HAP-1 (cell line): ENCODE results near the gene MED27.

ENCODE experiments used
- DNase-seq, 2 experiments: peaks; one replicate each; pipeline ENCODE4 v3.0.0-alpha.2; 2016 to 2020; ENCODE audit warnings: low spot score in 2 of 2
- H3K27me3 ChIP-seq: fragments of 250-450 bp; sonication (Bioruptor Pico); 2 replicates; pipeline ENCODE4 v1.5.1; 2020; ENCODE audit warnings: low read depth, mild to moderate bottlenecking, moderate library complexity
- H3K36me3 ChIP-seq: fragments of 250-450 bp; sonication (Bioruptor Pico); replicated peaks from 2 replicates; pipeline ENCODE4 v1.5.1; 2020; ENCODE audit warnings: mild to moderate bottlenecking
- H3K4me1 ChIP-seq: fragments of 250-450 bp; sonication (Bioruptor Pico); 2 replicates; pipeline ENCODE4 v1.5.1; 2020; ENCODE audit warnings: mild to moderate bottlenecking
- H3K4me3 ChIP-seq: fragments of 250-450 bp; sonication (Bioruptor Pico); 2 replicates; pipeline ENCODE4 v1.5.1; 2020; ENCODE audit warnings: mild to moderate bottlenecking, moderate library complexity
- H3K9me3 ChIP-seq: fragments of 250-450 bp; sonication (Bioruptor Pico); 2 replicates; pipeline ENCODE4 v1.5.1; 2020; ENCODE audit warnings: mild to moderate bottlenecking, moderate library complexity
- in situ Hi-C: fragments of 300-500 bp; cut with MboI; formaldehyde crosslinking; loops from 3 replicates; pipeline ENCODE4 v1.14.3; 2020; ENCODE audit warnings: low sequenced_read_pairs, inconsistent platforms, mixed read lengths

MED27 gene

GRCh38 chr9:131963072-131964030, 116.3 kb downstream of the MED27 start:
- DNase-seq: no peak
- H3K9me3 ChIP-seq: no peaks in the 10 kb centered on the region
- H3K27me3 ChIP-seq: no peaks in the 10 kb centered on the region
- H3K4me3 ChIP-seq: no peak overlapping the region
- in situ Hi-C loops: no loop called here
- no peaks in the 10 kb centered on the region for H3K36me3 ChIP-seq
- peaks cover 19% of the 10 kb centered on the region for H3K4me1 ChIP-seq

GRCh38 chr9:131961496-131961880, 118.2 kb downstream of the MED27 start:
- no peak overlapping the region for H3K4me3 ChIP-seq
- in situ Hi-C loops: no loop called here
- no peak for DNase-seq

GRCh38 chr9:131960851-131961495, 118.7 kb downstream of the MED27 start:
- no peaks in the 10 kb centered on the region for H3K27me3 ChIP-seq
- peaks cover 19% of the 10 kb centered on the region for H3K4me1 ChIP-seq
- no peaks in the 10 kb centered on the region for H3K9me3 ChIP-seq
- in situ Hi-C loops: no loop called here
- peak in 1 of 2 experiments; percentile 59 for DNase-seq
- H3K36me3 ChIP-seq: 0 out of 2 replicates have a peak, but pooled peaks cover under 1% of the 10 kb centered on the region
- H3K4me3 ChIP-seq: no peak overlapping the region

More at GRCh38 chr9:131961496-131961880, 118.2 kb downstream of the MED27 start:
- Histone ChIP-seq H3K36me3 (no peaks in the 10 kb centered on the region), H3K27me3 (no peaks in the 10 kb centered on the region), H3K9me3 (no peaks in the 10 kb centered on the region), H3K4me1 (peaks cover 19% of the 10 kb centered on the region)

GRCh38 chr9:131960311-131960710, 119.4 kb downstream of the MED27 start:
- in situ Hi-C loops: no loop called here
- no peak for DNase-seq
- Histone ChIP-seq H3K4me3 (no peak overlapping the region), H3K36me3 (0 out of 2 replicates have a peak, but pooled peaks cover 3% of the 10 kb centered on the region), H3K4me1 (peaks cover 19% of the 10 kb centered on the region), H3K9me3 (no peaks in the 10 kb centered on the region), H3K27me3 (no peaks in the 10 kb centered on the region)

GRCh38 chr9:131959887-131960286, 119.8 kb downstream of the MED27 start:
- Histone ChIP-seq H3K27me3 (no peaks in the 10 kb centered on the region), H3K36me3 (0 out of 2 replicates have a peak, but pooled peaks cover 3% of the 10 kb centered on the region), H3K4me1 (peaks cover 19% of the 10 kb centered on the region), H3K4me3 (no peak overlapping the region), H3K9me3 (no peaks in the 10 kb centered on the region)
- in situ Hi-C loops: no loop called here
- no peak for DNase-seq

- Histone ChIP-seq H3K27me3 (no peaks in the 10 kb centered on the region), H3K36me3 (0 out of 2 replicates have a peak, but pooled peaks cover 3% of the 10 kb centered on the region), H3K4me1 (peaks cover 19% of the 10 kb centered on the region), H3K9me3 (no peaks in the 10 kb centered on the region), H3K4me3 (no peak overlapping the region)
- no peak for DNase-seq
- in situ Hi-C loops: no loop called here
Observed at GRCh38 chr9:131959056-131959455, 120.6 kb downstream of the MED27 start.

- Histone ChIP-seq H3K4me3 (no peak overlapping the region), H3K9me3 (no peaks in the 10 kb centered on the region), H3K36me3 (0 out of 2 replicates have a peak, but pooled peaks cover 3% of the 10 kb centered on the region), H3K4me1 (no peaks in the 10 kb centered on the region), H3K27me3 (no peaks in the 10 kb centered on the region)
- DNase-seq: no peak
- in situ Hi-C loops: no loop called here
Observed at GRCh38 chr9:131954299-131954698, 125.4 kb downstream of the MED27 start.

- in situ Hi-C loops: no loop called here
- Histone ChIP-seq H3K27me3 (no peaks in the 10 kb centered on the region), H3K36me3 (0 out of 2 replicates have a peak, but pooled peaks cover 3% of the 10 kb centered on the region), H3K4me3 (no peak overlapping the region), H3K9me3 (no peaks in the 10 kb centered on the region), H3K4me1 (no peaks in the 10 kb centered on the region)
- DNase-seq: no peak
Observed at GRCh38 chr9:131951905-131952304, 127.8 kb downstream of the MED27 start.

- 0 out of 2 replicates have a peak, but pooled peaks cover 3% of the 10 kb centered on the region for H3K36me3 ChIP-seq
- in situ Hi-C loops: no loop called here
- no peaks in the 10 kb centered on the region for H3K4me1 ChIP-seq
- DNase-seq: no peak
- no peaks in the 10 kb centered on the region for H3K9me3 ChIP-seq
- H3K27me3 ChIP-seq: no peaks in the 10 kb centered on the region
- no peak overlapping the region for H3K4me3 ChIP-seq
Observed at GRCh38 chr9:131951155-131951554, 128.5 kb downstream of the MED27 start.

GRCh38 chr9:131950487-131950886, 129.2 kb downstream of the MED27 start:
- no peak for DNase-seq
- Histone ChIP-seq H3K27me3 (no peaks in the 10 kb centered on the region), H3K4me1 (no peaks in the 10 kb centered on the region), H3K36me3 (no peaks in the 10 kb centered on the region), H3K9me3 (no peaks in the 10 kb centered on the region), H3K4me3 (no peak overlapping the region)
- in situ Hi-C loops: no loop called here

- in situ Hi-C loops: no loop called here
- no peak for DNase-seq
- Histone ChIP-seq H3K27me3 (no peaks in the 10 kb centered on the region), H3K4me3 (no peak overlapping the region), H3K36me3 (no peaks in the 10 kb centered on the region), H3K4me1 (peaks cover 16% of the 10 kb centered on the region), H3K9me3 (no peaks in the 10 kb centered on the region)
Observed at GRCh38 chr9:131946180-131946579, 133.5 kb downstream of the MED27 start.

- no peaks in the 10 kb centered on the region for H3K27me3 ChIP-seq
- no peak for DNase-seq
- H3K36me3 ChIP-seq: no peaks in the 10 kb centered on the region
- H3K9me3 ChIP-seq: no peaks in the 10 kb centered on the region
- in situ Hi-C loops: no loop called here
- no peak overlapping the region for H3K4me3 ChIP-seq
- peaks cover 16% of the 10 kb centered on the region for H3K4me1 ChIP-seq
Observed at GRCh38 chr9:131943351-131943841, 136.3 kb downstream of the MED27 start.

GRCh38 chr9:131942146-131942720, 137.4 kb downstream of the MED27 start:
- H3K9me3 ChIP-seq: no peaks in the 10 kb centered on the region
- H3K4me3 ChIP-seq: no peak overlapping the region
- DNase-seq: no peak
- H3K4me1 ChIP-seq: peaks cover 16% of the 10 kb centered on the region
- no peaks in the 10 kb centered on the region for H3K27me3 ChIP-seq
- in situ Hi-C loops: no loop called here
- H3K36me3 ChIP-seq: no peaks in the 10 kb centered on the region
